ENCODE measurements around the gene PAX9.

Gene PAX9

DNA sequence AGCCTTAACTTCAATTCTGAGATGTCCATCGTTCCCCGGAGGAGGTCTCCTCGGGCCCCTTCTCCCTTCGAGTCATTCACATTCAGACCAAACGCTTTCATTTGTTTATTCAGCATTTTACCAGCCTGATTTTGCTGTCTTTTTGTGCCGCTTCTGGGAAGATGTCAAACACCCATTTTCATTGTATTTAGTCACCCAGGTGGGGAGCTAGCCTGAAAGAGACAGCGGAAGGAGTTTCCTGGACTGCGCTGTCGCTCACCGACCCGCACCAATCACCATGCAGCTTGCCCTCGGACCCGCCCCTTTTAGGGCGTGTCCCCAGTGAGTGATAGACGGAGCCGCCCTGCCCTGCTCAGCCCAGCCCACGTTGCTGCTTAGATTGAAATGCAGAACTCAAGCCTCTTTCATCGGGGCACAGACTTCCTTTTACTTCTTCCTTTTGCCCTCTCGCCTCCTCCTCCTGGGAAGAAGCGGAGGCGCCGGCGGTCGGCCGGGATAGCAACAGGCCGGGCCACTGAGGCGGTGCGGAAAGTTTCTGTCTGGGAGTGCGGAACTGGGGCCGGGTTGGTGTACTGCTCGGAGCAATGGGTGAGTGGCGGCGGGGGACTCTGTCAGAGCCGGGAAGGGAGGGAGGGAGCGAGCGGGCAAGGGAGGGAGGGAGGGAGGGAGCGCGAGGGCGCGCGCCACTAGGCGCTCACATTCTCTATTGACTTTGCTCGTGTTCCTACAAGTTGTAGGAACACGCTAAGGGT lies at the start of gene PAX9:
Gene PAX9 (plus strand): TSS at position 355 of the 752 bp plus-strand sequence. CDS start 230 bp downstream, at position 585.
- Mint-ChIP-seq H3K27ac (peak within 1 kb of the TSS; percentile 70), H3K27me3 (peaks cover 89% of the 10 kb centered on the region), H3K4me3 (peak within 1 kb of the TSS; percentile 60), H3K9me3 (peaks cover 3% of the 10 kb centered on the region), H3K36me3 (ENCODE audit: low read depth) (peaks cover 4% of the 10 kb centered on the region), H3K4me1 (ENCODE audit: low read depth) (peaks cover 46% of the 10 kb centered on the region)

DNA sequence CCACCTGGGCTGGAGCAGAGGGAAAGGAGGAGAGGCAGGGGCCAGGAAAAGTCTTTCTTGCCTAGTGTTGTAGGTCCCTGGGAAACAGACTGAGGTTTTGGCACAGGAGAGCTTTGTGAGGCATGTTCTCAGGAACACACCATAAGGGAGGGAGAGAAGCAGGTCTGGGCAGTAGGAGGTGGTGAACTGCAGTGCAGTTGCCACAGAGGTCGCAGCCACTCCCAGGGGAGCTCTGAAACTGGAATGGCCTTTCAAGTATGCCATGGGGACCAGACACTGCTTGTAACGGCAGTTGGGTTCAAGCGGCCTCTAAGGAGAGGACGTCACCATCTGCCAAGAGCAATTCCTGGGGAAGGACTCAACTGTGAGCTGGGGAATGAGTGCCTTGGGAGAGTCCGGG lies 43.8 kb upstream of the PAX9 start:
- Mint-ChIP-seq H3K9me3 (peaks cover 4% of the 10 kb centered on the region), H3K4me3 (no peak overlapping the region), H3K27me3 (no peaks in the 10 kb centered on the region), H3K36me3 (ENCODE audit: low read depth) (no peaks in the 10 kb centered on the region), H3K4me1 (ENCODE audit: low read depth) (no peaks in the 10 kb centered on the region), H3K27ac (no peak overlapping the region)

DNA sequence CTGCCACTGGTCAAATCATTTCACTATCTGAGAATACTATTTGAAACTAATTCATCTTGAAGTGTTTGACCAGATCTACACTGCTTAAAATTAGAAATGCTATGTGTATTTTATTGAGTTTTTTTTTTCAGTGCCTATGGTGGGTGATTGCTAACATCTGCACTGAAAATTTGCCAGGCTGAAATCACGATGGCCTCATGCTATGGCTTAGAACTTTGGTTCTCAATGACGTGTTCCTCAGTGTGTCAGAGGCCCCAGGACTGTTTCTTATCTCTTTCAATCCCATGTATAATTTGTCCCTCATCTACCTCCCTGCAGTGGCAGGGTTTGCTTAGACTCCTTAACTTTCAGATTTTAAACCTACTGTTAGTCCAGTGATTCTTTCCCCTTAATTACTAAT lies 43.0 kb upstream of the PAX9 start:
- peaks cover 4% of the 10 kb centered on the region for H3K9me3 Mint-ChIP-seq
- no peak overlapping the region for H3K27ac Mint-ChIP-seq
- H3K27me3 Mint-ChIP-seq: no peaks in the 10 kb centered on the region
- no peaks in the 10 kb centered on the region for H3K36me3 Mint-ChIP-seq (ENCODE audit: low read depth)
- H3K4me3 Mint-ChIP-seq: no peak overlapping the region
- H3K4me1 Mint-ChIP-seq (ENCODE audit: low read depth): no peaks in the 10 kb centered on the region

DNA sequence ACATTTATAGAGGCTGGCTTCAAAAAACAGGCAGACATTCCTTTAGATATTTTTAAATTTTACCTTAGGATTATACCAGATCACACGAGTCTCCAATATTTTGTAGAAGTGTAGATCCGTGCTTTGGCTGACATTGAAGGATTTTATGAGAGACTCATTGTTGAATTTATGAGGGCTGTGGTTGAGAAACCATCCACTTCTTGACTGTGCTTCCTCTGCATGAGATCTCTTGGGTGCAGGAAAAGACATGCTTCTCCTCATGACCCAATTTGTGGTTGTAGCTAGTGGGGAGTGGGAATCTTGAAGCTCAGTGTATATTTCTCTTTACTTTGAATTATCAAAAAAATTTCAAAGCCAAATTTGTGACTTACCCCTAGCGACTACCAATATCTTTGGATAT lies 42.5 kb upstream of the PAX9 start:
- Mint-ChIP-seq H3K27me3 (no peaks in the 10 kb centered on the region), H3K4me1 (ENCODE audit: low read depth) (no peaks in the 10 kb centered on the region), H3K9me3 (peaks cover 4% of the 10 kb centered on the region), H3K36me3 (ENCODE audit: low read depth) (no peaks in the 10 kb centered on the region), H3K27ac (no peak overlapping the region), H3K4me3 (no peak overlapping the region)

DNA sequence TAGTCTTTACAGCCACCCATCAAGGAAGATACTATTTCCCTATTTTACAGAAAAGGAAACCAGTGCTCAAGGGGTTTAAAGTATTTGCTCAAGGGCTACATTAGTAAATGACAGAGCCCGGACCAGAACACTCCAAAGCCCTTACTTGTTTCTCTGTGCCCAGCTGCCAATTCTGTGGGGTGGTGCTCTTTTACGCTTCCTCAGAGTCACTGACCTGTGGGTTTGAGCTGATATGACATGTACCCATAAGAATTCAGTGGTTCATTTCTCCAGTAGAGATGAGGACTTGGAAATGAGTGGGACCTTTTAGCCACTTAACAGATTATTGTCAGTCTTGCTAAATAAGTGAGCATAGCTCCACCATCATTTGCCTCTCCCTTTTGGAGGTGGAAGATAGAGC lies 41.8 kb upstream of the PAX9 start:
- no peaks in the 10 kb centered on the region for H3K4me1 Mint-ChIP-seq (ENCODE audit: low read depth)
- no peaks in the 10 kb centered on the region for H3K27me3 Mint-ChIP-seq
- H3K4me3 Mint-ChIP-seq: no peak overlapping the region
- H3K27ac Mint-ChIP-seq: no peak overlapping the region
- H3K9me3 Mint-ChIP-seq: peaks cover 4% of the 10 kb centered on the region
- H3K36me3 Mint-ChIP-seq (ENCODE audit: low read depth): no peaks in the 10 kb centered on the region

DNA sequence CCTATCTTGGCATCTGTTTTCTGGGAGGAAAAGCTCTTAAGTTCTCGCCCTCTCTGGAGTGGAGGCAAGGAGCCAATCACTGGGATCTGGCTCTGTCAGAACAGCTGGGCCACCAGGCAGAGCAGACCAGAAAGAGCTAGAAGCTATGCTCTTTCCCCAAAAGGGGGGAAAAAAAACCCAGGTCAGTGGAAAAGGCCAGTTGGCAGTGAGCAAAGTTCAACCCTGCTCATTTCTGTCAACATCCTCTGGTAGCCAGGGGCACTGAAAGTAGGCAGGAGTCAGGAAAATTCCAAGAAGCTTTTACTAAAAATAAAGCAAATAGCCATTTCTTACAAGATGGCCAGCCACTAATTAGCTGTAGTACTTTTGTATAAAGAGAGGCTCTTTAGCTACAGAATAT lies 36.6 kb upstream of the PAX9 start:
- peaks cover 14% of the 10 kb centered on the region for H3K27me3 Mint-ChIP-seq
- peaks cover 4% of the 10 kb centered on the region for H3K9me3 Mint-ChIP-seq
- no peak overlapping the region for H3K27ac Mint-ChIP-seq
- no peaks in the 10 kb centered on the region for H3K4me1 Mint-ChIP-seq (ENCODE audit: low read depth)
- no peak overlapping the region for H3K4me3 Mint-ChIP-seq
- no peaks in the 10 kb centered on the region for H3K36me3 Mint-ChIP-seq (ENCODE audit: low read depth)

DNA sequence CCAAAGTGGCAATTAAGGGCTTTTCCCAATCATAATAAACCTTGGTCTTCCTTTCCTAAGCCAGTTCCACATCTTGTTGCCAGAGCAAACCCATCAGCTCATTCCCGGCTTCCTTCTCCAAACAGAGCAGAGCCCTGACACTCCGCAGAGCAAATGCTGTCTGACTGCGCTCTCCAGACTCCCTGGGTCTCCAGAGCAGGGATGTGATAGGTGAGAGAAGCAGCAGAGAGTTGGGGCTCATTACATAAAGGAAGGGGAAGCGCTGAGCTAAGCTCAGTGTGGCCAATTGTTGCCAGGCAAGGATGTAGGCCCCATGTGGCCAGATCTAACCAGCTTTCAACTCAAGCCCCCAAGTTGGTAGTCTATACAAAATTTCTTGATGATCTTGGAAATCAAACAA lies 36.2 kb upstream of the PAX9 start:
- no peak overlapping the region for H3K4me3 Mint-ChIP-seq
- H3K36me3 Mint-ChIP-seq (ENCODE audit: low read depth): no peaks in the 10 kb centered on the region
- no peaks in the 10 kb centered on the region for H3K4me1 Mint-ChIP-seq (ENCODE audit: low read depth)
- peaks cover 14% of the 10 kb centered on the region for H3K27me3 Mint-ChIP-seq
- H3K27ac Mint-ChIP-seq: no peak overlapping the region
- peaks cover 4% of the 10 kb centered on the region for H3K9me3 Mint-ChIP-seq

DNA sequence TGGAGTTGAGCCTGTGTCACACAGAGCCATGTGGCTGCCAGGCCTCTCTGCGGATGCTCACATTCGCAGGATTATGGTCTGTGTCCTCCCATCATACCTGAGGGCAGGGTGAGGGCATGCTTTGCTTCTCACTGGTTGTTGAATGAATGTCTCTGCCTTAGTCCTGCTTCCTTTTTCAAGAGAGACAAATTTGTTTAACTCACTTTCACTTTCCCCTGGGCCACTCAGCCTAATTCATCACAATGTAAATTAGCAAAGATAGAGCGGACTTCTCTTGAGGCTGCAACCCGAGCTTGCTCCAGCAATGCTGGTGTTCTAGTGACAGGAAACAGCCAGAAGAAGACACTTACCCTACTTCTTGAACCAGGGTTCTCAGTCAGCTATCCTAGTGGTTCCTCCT lies 35.5 kb upstream of the PAX9 start:
- H3K27me3 Mint-ChIP-seq: peaks cover 14% of the 10 kb centered on the region
- H3K4me3 Mint-ChIP-seq: no peak overlapping the region
- H3K27ac Mint-ChIP-seq: no peak overlapping the region
- no peaks in the 10 kb centered on the region for H3K4me1 Mint-ChIP-seq (ENCODE audit: low read depth)
- no peaks in the 10 kb centered on the region for H3K36me3 Mint-ChIP-seq (ENCODE audit: low read depth)
- H3K9me3 Mint-ChIP-seq: no peaks in the 10 kb centered on the region

DNA sequence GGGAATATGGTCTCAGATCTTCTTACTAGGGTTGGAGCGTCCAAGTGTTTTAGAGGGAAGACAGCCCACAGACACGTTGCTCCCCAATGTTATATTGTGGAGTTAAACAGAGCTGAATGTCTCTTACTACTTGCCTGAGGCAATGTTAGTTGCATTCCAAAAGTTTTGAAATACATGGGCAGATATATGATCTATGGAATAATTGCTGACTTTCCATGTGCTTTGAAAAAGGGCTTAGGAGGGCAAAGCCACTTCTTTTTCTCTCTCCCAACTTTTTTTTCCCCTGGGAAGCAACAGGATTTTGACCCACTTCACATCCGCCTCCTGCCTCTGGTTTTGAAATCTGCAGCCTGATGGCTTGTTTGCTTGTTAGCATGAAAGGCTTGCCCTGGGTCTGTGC lies 33.7 kb upstream of the PAX9 start:
- no peaks in the 10 kb centered on the region for H3K9me3 Mint-ChIP-seq
- no peaks in the 10 kb centered on the region for H3K36me3 Mint-ChIP-seq (ENCODE audit: low read depth)
- H3K4me3 Mint-ChIP-seq: no peak overlapping the region
- H3K27me3 Mint-ChIP-seq: peaks cover 14% of the 10 kb centered on the region
- no peaks in the 10 kb centered on the region for H3K4me1 Mint-ChIP-seq (ENCODE audit: low read depth)
- H3K27ac Mint-ChIP-seq: no peak overlapping the region

DNA sequence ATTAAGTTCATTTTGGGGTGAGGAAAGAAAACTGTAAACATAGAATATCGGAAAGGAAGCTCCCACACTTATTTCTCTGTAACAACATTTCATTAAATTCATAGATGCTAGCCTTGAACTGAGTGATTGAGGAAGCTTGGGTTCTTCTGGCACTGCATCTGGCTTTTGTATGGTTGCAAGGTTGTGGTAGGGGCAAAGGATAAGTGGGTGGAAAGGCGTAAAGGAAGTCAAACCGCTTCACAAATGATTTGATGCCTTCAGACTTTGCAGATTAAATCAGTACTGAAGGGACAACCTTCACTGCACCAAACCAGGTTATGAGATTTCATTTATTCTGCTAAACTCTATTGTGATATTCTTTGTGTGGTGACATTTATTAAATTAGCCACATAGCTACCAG lies 28.1 kb upstream of the PAX9 start:
- no peak overlapping the region for H3K4me3 Mint-ChIP-seq
- peaks cover 16% of the 10 kb centered on the region for H3K27me3 Mint-ChIP-seq
- H3K27ac Mint-ChIP-seq: no peak overlapping the region
- no peaks in the 10 kb centered on the region for H3K36me3 Mint-ChIP-seq (ENCODE audit: low read depth)
- H3K9me3 Mint-ChIP-seq: no peaks in the 10 kb centered on the region
- H3K4me1 Mint-ChIP-seq (ENCODE audit: low read depth): no peaks in the 10 kb centered on the region

DNA sequence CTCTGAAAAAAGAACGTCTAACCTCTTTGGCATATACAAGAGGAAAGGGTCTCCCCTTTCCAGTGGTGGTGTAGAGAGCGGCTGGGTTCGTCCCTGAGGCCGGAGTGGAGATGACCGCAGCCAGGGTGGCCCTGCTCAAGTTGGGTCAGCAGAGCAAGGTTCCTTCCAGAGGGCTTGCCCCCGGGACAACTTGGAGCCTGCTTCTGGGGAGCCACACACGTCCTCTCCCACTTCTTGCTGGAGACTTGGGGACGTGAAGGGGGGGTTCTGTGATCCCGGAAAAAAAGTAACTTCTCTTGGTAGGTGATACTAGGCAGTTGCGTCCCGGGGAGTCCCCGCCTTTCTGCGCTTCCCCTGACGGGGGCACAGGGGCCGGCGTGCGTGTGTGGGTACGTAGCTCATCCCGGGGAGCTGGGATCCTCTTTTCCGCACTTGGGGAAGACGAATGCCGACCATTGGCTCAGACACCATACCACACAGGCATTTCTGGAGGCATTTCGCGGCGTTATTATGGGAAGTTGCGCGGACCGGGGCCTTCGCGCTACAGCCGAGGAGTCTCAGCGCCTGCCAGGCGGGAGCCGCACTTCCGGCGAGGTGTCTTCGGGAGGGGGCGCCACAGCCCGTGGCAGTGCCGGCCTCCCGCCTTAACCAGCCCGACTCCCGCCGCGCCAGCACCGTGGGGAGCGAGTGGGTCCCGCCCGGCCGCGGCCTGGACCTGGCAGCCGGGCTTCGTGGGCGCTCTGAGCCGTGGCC lies 14.8 kb upstream of the PAX9 start:
- Mint-ChIP-seq H3K9me3 (peaks cover 3% of the 10 kb centered on the region), H3K27me3 (peaks cover 58% of the 10 kb centered on the region), H3K4me3 (no peak overlapping the region), H3K4me1 (ENCODE audit: low read depth) (peaks cover 3% of the 10 kb centered on the region), H3K27ac (no peak overlapping the region), H3K36me3 (ENCODE audit: low read depth) (no peaks in the 10 kb centered on the region)

DNA sequence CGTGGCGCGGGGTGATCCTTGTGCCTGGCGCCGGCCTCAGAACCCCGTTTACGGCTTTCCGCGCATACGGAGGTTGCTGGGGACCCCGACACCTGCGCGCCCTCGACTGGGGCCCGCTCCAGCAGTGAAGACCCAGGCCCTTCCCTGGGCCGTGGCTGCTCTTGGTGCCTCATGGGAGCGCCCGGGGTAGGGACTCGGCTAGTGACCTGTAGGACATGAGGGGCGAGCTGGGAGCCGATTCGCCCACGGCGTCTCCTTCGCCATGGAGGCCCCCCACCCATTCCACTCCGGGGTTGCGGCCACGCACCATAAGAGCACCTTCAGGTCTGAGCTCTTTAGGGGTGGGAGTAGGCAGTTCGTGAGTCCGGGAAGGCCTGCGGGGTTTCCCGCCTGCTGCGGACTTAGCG lies 14.2 kb upstream of the PAX9 start:
- Mint-ChIP-seq H3K27ac (no peak overlapping the region), H3K27me3 (peaks cover 62% of the 10 kb centered on the region), H3K36me3 (ENCODE audit: low read depth) (no peaks in the 10 kb centered on the region), H3K4me3 (no peak overlapping the region), H3K4me1 (ENCODE audit: low read depth) (peaks cover 3% of the 10 kb centered on the region), H3K9me3 (peaks cover 3% of the 10 kb centered on the region)

DNA sequence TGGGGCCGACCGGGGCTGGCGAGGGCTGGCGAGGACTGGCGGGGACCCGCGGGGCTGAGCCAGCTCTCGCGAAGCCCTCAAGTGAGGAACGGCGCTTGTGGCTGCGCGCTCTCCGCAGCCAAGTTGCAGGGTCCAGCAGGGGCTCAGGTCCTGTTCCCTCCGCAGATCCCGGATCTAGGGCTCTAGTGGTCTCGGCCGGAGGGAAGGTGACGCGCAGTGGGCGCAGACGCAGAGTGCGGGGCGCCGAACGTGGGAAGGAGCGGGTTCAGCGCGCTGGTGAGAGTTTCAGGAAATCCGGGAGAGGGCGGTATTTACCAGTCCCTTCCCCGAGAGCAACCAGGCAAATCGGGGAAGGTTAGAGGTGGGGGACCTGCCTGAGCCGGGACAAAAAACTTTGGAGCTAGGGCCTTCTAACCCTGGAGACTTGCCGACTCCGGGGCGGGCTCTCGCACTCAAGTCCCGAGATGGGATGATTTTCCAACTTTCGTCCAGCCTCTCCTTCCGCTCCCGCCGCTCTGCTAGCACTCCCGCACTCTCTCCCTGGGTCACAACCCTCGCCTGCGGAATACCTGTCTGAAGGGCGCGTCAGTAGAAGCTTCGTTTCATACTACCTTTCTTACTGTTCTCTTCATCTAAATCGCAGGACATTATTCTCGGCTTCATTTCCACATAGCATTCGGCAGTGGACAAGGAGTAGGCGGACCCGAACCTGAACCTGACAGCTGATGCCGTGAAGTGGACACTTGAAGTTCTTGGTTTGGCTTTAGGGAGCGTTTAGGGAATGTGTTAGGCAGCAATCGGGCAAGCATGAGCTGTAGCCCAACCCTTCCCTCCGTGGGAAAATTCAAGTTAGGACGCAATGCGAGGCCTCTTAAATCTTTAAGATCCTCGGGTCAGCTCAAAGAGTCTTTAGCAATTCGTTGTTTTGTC lies 13.6 kb upstream of the PAX9 start:
- peak overlapping the region; percentile 17 for H3K4me3 Mint-ChIP-seq
- H3K4me1 Mint-ChIP-seq (ENCODE audit: low read depth): peaks cover 3% of the 10 kb centered on the region
- H3K27ac Mint-ChIP-seq: no peak overlapping the region
- no peaks in the 10 kb centered on the region for H3K36me3 Mint-ChIP-seq (ENCODE audit: low read depth)
- H3K27me3 Mint-ChIP-seq: peaks cover 68% of the 10 kb centered on the region
- peaks cover 3% of the 10 kb centered on the region for H3K9me3 Mint-ChIP-seq

DNA sequence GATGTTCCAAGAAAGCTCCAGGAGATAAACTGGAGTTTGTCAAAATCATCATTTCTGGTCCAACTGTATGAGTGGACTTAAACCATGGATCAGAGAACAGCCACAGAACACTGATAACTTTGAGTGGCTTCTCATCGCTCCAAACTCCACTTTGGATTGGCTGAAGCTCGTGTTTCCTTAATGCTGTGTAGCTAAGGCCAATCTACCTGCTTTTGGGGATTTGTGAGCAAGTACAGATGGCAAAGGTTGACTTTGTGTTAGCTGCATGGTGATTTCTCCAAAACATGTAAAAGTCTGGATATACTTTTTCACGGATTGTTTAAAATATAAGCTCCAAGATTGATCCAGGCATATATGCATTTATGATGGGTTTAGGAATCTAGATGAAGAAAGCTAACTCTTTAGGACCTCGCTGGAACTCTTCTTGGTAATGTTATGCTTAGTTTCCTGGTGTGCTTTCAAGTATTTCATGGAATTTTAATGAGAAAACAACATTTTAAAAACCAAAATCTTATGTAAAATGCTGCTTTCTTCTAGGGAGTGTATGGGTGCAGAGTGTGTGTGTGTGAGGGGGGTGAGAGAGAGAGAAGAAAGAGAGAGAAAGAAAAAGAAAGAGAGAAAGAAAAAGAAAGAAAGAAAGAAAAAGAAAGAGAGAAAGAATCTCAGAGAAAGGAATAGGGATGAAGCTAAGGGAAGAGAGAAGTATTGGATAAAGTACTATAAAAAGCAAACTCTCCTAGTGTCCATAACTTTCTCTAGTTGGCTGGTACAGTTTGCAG lies 11.6 kb upstream of the PAX9 start:
- Mint-ChIP-seq H3K9me3 (peaks cover 3% of the 10 kb centered on the region), H3K27me3 (peaks cover 85% of the 10 kb centered on the region), H3K4me3 (no peak overlapping the region), H3K4me1 (ENCODE audit: low read depth) (peaks cover 4% of the 10 kb centered on the region), H3K36me3 (ENCODE audit: low read depth) (no peaks in the 10 kb centered on the region), H3K27ac (no peak overlapping the region)

Measured in stimulated activated naive CD8-positive, alpha-beta T cell treated with anti-CD3 and anti-CD28 coated beads, Interleukin-15, Interleukin-2, amounts not matched to agents 100 ng/mL and 50 ng/mL, for 24 hours (primary cell).